ENCODE results near the gene SLU7. TPM values are rescaled to one million over a fixed set of nuclear protein-coding genes. Genes with fewer than 3 reads are reported as not detected.
"Not testable (repeated sequence)": the region's sequence is repeated elsewhere in the genome, so short reads cannot be mapped to it uniquely, and the experiment has no call there.

SLU7 gene
- total RNA-seq, 1 donor from 2014 or later = 20.1 TPM

GRCh38 chr5:160451281-160451680, 32.4 kb upstream of the SLU7 start:
- ATAC-seq = no peak
- no peak for DNase-seq (ENCODE audit: low spot score)

DNA sequence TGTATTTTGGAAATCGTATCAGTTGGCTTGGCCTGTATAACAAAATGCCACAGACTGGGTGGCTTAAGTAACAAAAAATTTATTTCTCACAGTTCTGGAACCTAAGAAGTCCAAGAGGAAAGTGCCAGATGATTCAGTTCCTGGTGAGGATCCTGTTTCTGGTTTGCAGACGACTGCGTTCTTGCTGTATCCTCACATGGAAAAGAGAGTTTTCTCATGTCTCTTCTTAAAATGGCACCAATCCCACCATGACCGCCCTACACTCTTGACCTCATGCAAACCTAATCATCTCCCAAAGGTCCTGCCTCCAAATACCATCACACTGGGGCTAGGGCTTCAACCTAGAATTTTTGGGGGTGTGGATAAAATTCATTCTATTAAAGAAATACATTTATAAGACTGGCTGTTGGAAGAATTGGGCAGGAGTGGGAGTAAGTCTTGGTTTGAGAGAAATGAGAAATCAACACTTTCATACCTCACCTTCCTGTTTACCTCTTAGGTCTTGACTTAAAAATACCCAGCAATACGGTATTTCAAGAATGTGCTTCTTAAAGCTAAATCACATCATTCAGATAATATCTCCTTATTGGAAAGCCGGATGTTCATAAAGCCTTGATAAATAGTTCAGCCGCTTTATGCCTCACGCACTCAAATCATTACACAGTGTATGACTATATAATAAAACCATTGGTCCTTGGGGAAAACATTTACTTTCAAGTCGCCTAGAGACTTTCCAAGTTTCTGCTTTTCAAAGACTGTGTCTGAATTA, 31.5 kb upstream of the SLU7 start:
- ATAC-seq = no peak
- no peak for DNase-seq (ENCODE audit: low spot score)

DNA sequence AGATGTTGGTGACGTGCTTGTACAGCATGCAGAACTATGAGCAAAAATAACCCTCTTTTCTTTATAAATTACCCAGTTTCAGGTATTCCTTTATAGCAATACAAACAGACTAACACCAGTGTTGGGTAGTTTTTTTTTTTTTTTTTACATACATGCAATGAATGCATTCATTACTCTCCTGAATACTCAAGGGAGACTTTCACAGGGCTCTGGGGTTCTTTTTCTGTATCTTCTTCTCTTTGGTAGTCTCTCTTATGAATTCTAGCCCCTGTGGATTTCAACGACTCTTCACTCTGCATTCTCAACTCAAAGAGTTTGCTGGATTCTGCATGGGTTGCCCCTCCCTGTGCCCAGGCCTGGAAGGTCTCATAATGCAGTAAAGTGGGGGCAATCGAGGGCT, 30.6 kb upstream of the SLU7 start:
- no peak for DNase-seq (ENCODE audit: low spot score)
- ATAC-seq = no peak

- DNase-seq (ENCODE audit: low spot score) = no peak
- ATAC-seq = no peak
Measured at GRCh38 chr5:160448886-160449285, 30.0 kb upstream of the SLU7 start.

GRCh38 chr5:160445751-160446150, 26.9 kb upstream of the SLU7 start:
- ATAC-seq (no peak), DNase-seq (ENCODE audit: low spot score) (no peak)

GRCh38 chr5:160445132-160445531, 26.3 kb upstream of the SLU7 start:
- no peak for DNase-seq (ENCODE audit: low spot score)

GRCh38 chr5:160444407-160444806, 25.5 kb upstream of the SLU7 start:
- DNase-seq (ENCODE audit: low spot score) (no peak), ATAC-seq (no peak)

More at GRCh38 chr5:160445132-160445531, 26.3 kb upstream of the SLU7 start:
- ATAC-seq = no peak

- DNase-seq (ENCODE audit: low spot score) (no peak), ATAC-seq (no peak)
Measured at GRCh38 chr5:160442824-160443431, 24.0 kb upstream of the SLU7 start.

DNA sequence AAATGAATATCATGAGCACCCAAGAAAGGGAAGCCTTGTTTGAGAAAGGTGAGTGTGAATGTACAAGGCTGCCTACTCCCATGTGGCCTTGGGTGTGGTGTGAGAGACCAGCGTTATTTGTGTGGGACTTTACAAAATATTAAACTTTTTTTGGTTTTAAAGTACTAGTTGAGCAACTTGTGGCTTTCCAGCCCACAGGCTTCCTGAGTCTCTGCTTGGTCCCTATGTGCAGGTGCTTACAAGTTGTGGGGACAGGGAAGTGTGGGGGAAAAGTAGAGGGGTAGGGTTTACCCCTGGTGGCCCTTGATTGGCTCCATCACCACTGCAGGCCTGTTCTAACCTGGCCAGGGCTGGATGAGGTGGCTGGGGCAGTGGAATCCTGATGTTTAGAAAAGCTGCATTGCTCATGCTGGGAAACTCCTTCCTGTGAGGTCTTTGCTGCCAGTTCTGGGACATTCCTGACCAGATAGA, 22.5 kb upstream of the SLU7 start:
- ATAC-seq (no peak), DNase-seq (ENCODE audit: low spot score) (no peak)

DNA sequence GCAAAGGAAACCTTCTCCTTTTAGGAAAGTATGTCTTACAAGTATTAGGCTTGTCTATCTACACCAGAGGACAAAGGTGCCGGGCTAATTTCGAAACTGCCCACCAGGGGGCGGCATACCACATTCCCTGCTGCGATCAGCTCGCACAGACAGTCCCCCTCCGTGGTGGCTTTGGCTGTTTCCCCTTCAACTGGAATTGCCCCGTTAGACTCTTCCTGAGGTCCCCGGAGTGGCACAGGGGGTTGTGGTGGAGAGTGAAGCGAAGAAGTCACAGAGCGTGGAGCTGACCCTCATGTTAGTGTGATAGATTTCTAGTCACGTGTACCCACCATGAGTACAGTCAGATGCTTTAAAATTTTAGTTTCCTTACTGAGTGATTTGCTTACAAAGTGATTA, 20.3 kb upstream of the SLU7 start:
- ATAC-seq (peak; percentile 98), DNase-seq (ENCODE audit: low spot score) (peak; percentile 84)

- DNase-seq (ENCODE audit: low spot score) (no peak), ATAC-seq (peak; percentile 80)
Measured at GRCh38 chr5:160438316-160439204, 19.7 kb upstream of the SLU7 start.

DNA sequence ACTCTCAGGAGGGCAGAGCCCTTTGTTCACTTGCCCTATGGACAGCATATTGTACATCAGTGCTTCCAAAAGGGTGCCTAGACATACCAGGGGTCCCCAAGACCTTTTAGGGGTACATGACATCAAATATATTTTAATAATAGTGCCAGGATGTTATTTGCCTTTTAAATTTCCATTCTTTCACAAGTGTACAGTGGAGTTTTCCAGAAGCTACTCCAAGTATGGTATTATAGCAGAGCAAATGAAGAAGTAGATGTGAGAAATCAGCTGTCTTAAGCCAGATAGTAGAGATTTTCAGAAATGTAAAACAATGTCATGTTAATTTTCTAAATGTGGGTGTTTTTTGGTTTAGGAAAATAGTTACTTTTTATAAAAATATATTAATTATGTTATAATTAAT, 18.4 kb upstream of the SLU7 start:
- no peak for ATAC-seq

DNA sequence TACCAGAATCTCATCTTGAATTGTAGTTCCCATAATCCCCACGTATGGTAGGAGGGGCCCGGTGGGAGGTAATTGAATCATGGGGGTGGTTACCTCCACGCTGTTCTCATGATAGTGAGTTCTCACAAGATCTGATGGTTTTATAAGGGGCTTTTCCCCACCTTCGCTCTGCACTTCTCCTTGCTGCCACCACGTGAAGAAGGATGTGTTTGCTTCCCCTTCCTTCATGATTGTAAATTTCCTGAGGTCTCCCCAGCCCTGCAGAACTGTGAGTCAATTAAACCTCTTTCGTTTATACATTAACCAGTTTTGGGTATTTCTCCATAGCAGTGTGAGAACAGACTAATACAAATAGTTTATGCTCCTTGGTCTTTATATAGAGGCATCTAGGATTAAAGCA, 17.8 kb upstream of the SLU7 start:
- not testable (repeated sequence) for ATAC-seq

More for the DNA sequence above, 18.4 kb upstream of the SLU7 start:
- DNase-seq (ENCODE audit: low spot score) = no peak

DNA sequence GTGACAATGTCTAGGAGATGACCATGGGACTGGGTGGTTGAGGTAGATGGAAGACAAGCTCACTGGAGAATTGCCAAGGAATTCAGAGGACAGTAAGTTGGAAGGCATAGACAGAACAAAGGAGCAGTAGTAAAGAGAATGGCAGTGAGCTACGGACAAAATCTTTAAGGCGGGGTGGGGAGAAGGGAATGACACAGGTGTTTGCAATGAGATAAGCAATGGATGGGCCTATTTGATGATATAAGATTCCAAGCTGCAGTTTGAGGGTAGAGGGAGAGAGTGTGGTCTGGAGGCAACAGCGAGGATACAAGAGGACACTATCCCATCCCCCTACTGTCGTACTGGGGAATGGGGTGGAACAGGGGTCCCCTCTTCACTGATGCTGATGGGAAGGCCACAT, 17.1 kb upstream of the SLU7 start:
- no peak for ATAC-seq

More for the DNA sequence above, 17.8 kb upstream of the SLU7 start:
- not testable (repeated sequence) for DNase-seq (ENCODE audit: low spot score)

DNA sequence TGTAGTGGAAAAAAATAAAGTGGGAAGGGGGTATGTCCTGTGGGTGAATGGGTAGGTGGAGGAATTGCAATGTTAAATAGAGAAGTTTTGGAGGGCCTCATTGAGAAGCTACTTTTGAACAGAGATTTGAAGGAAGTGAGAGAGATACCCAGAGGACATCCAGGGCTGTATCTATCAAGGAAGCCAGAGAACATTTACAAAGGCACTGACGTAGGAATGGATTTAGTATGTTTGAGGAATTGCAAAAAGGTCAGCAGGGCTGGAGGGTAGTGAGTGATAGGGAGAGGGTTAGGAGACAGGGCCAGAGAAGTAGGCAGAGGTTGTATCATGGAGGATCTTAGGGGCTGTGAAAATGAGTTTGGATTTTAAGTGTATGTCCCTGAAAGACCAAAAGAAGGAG, 16.7 kb upstream of the SLU7 start:
- no peak for DNase-seq (ENCODE audit: low spot score)
- ATAC-seq = no peak

More for the DNA sequence above, 17.1 kb upstream of the SLU7 start:
- no peak for DNase-seq (ENCODE audit: low spot score)

DNA sequence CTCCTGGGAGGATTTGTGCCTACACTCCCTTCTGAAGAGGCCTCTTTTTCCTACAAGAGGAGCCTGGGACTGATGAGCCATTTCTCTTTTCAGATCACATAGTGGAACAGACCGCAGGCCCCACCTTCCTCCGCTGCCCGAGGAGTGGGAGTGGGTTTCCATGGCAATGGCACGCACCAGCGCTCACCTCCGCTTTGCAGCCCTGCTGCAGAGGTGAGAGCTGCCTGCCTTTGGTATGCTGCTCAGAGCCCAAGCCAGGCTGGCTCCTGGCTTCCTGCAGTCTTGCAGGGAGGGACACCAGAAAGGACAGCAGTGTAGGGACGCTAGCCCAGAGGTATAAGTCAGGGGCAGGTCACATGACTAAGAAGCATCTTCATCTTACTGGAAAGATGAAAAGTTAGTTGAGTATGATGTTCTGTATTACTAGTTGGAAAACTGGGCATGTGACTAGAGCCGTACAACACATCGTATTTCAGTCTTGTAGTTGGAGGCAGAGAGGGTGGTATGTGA, 15.2 kb upstream of the SLU7 start:
- no peak for DNase-seq (ENCODE audit: low spot score)
- no peak for ATAC-seq

DNA sequence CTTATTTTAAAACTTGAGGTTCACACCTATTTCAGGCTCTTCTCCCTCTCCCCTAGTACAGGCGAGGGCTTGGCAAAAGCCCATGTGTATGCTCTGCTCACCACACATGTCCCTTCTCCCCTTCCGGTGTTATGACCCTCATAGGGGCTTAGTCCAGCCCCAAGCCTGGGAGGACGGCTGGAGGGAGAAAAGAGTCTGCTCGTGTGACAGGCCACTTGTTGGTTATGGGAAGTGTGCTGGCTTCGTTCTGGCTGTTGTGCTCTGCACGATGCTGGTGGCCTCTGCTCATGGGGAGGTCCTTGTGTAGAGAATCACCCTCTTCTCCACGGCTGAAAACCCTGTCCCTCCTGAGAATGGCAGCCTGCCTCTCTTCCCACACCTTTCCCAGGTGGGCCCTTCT, 13.9 kb upstream of the SLU7 start:
- ATAC-seq (no peak), DNase-seq (ENCODE audit: low spot score) (no peak)

DNA sequence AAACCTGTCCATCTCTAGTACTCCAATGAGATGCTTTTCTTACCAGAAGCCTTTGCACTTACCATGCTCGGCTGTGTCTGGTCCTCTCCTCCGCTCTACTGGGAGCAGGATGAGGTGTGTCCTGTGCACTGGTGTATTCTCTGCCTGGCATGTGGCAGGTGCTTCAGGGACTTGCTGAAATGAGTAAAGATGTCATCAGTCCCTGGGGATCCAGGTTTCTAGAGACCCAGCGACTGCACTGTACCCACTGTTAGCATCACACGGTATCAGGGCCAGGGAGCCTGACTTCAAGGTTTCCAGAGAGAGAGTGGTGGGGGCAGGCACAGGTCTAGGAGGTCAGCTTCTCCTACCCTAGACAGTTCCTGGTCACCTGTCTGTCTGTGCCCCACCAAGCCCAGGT, 13.3 kb upstream of the SLU7 start:
- DNase-seq (ENCODE audit: low spot score) (no peak), ATAC-seq (no peak)

- no peak for DNase-seq (ENCODE audit: low spot score)
- no peak for ATAC-seq
Measured at GRCh38 chr5:160427607-160428006, 8.7 kb upstream of the SLU7 start.

DNA sequence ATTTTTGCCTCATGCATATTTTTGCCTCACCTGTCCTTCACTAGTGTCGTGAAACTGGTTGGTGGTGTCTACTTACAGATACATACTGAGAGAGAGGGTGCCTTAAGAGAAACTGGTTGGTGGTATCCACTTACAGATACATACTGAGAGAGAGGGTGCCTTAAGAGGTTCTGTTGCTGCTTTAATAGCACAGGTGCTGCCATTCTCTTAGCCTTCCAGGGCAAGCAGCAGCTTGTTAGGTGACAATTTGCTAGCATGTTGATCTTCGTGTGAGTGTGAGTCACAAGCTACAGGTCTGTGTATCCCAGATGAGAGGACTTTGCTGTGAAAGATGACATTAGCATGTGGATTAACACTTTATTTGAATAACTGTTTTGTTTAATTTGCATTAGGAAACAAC, 4.2 kb upstream of the SLU7 start:
- DNase-seq (ENCODE audit: low spot score) = no peak
- no peak for ATAC-seq

DNA sequence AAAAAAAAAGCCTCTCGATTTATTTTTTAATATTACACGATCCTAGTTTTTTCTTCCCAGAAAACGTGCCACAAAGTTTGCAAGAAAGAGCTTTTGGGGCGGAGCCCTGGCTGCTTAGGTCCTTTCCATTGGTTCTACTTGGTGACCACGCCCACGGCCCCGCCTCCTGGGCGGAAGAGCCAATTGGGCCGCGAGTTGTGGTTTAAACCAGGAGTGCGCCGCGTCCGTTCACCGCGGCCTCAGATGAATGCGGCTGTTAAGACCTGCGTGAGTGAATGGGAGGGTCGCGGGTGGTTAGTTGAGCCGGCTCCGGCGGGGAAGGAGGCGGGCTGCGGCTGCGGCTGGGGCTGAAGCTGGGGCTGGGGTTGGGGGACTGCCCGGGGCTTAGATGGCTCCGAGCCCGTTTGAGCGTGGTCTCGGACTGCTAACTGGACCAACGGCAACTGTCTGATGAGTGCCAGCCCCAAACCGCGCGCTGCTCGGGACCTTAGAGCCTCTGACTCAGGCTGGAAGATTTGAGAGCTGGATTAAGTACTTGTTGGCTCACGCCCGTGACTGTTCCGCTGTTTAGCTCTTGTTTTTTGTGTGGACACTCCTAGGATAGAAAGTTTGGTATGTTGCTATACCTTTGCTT, 2.9 kb upstream of the SLU7 start, which contains the start of gene PTTG1:
Gene PTTG1, plus strand, starts transcription at position 231 of the 634 bp plus-strand sequence. CDS start 458 bp downstream, outside the sequence.
- ATAC-seq = peak; percentile 91
- DNase-seq (ENCODE audit: low spot score) = peak; percentile 94
